ENCODE results near the gene IPO11.

The IPO11 gene

DNA sequence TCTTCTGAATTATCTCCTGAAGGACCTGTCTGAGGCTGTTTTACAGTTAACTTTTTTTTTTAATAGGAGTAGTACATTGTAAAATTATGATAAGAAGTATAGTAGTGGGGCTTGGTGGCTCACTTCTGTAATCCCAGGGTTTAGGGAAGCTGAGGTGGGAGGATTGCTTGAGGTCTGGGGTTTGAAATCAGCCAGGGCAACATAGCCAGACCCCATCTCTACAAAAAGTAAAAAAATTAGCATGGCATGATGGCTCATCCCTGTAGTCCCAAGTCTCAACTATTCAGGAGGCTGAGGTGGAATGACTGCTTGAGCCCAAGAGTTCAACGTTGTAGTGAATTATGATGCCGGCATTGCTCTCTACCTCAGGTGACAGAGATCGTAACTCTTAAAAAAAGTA lies 7.0 kb downstream of the IPO11 start:
- H3K4me2 ChIP-seq (ENCODE audit: low read length): no peak overlapping the region
- TF ChIP-seq EZH2 (IDR thresholded peaks at IDR 0.05; ENCODE audit: borderline replicate concordance, low read length): no peak
- TF ChIP-seq, protein P1, sequence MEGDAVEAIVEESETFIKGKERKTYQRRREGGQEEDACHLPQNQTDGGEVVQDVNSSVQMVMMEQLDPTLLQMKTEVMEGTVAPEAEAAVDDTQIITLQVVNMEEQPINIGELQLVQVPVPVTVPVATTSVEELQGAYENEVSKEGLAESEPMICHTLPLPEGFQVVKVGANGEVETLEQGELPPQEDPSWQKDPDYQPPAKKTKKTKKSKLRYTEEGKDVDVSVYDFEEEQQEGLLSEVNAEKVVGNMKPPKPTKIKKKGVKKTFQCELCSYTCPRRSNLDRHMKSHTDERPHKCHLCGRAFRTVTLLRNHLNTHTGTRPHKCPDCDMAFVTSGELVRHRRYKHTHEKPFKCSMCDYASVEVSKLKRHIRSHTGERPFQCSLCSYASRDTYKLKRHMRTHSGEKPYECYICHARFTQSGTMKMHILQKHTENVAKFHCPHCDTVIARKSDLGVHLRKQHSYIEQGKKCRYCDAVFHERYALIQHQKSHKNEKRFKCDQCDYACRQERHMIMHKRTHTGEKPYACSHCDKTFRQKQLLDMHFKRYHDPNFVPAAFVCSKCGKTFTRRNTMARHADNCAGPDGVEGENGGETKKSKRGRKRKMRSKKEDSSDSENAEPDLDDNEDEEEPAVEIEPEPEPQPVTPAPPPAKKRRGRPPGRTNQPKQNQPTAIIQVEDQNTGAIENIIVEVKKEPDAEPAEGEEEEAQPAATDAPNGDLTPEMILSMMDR (IDR thresholded peaks at IDR 0.05; ENCODE audit: low read length): no peak
- H4K20me1 ChIP-seq (ENCODE audit: insufficient read depth, low read length): peaks cover 2% of the 10 kb centered on the region; the same call in 1 of the 2 replicates
- H3K4me1 ChIP-seq (ENCODE audit: insufficient read depth, low read length, severe bottlenecking): peaks cover 3% of the 10 kb centered on the region
- no peak overlapping the region for H3K27ac ChIP-seq (ENCODE audit: low read depth, low read length, poor library complexity, severe bottlenecking)
- no peaks in the 10 kb centered on the region for H3K36me3 ChIP-seq (ENCODE audit: insufficient read depth, low read length)
- no peaks in the 10 kb centered on the region for H3K9me3 ChIP-seq (ENCODE audit: low read length)
- peaks cover 75% of the 10 kb centered on the region for H3K79me2 ChIP-seq (ENCODE audit: insufficient read depth, low read length)
- H2AFZ ChIP-seq (ENCODE audit: low read length): no peak overlapping the region
- H3K27me3 ChIP-seq (ENCODE audit: insufficient read depth, low read length): no peaks in the 10 kb centered on the region
- H3K9me2 ChIP-seq (ENCODE audit: low read depth, low read length): no peaks in the 10 kb centered on the region
- no peaks in the 10 kb centered on the region for H3F3A ChIP-seq (ENCODE audit: insufficient read depth, low read length)
- no peak overlapping the region for H3K4me3 ChIP-seq (ENCODE audit: low read depth, low read length, poor library complexity, severe bottlenecking)
- no peak overlapping the region for H3K9ac ChIP-seq (ENCODE audit: low read length)

DNA sequence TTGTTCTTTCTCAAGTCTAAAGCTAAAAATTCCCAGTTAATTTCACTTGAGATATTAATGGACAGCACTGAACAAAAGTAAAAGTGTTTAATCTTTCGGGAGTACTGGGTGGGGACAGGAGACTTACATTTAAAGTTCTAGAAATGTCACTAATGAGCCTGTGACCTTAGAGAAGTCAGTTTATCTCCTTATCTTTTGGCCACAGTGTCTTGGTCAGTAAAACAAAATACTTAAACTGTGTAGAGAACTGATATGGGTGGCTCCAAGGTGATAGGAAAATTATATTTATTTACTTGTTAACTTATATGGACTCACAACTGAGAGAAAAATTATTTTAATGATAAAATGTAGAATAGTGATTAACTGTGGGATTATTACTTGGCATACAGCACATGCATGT lies 8.9 kb downstream of the IPO11 start:
- Histone ChIP-seq H3K36me3 (ENCODE audit: insufficient read depth, low read length) (no peaks in the 10 kb centered on the region), H3K9me3 (ENCODE audit: low read length) (no peaks in the 10 kb centered on the region), H4K20me1 (ENCODE audit: insufficient read depth, low read length) (peaks cover 2% of the 10 kb centered on the region; the same call in 1 of the 2 replicates), H3K4me2 (ENCODE audit: low read length) (no peak overlapping the region), H3K27me3 (ENCODE audit: insufficient read depth, low read length) (no peaks in the 10 kb centered on the region), H3F3A (ENCODE audit: insufficient read depth, low read length) (no peaks in the 10 kb centered on the region), H3K4me3 (ENCODE audit: low read depth, low read length, poor library complexity, severe bottlenecking) (no peak overlapping the region), H3K27ac (ENCODE audit: low read depth, low read length, poor library complexity, severe bottlenecking) (no peak overlapping the region), H3K4me1 (ENCODE audit: insufficient read depth, low read length, severe bottlenecking) (no peaks in the 10 kb centered on the region), H2AFZ (ENCODE audit: low read length) (no peak overlapping the region), H3K79me2 (ENCODE audit: insufficient read depth, low read length) (peaks cover 74% of the 10 kb centered on the region), H3K9me2 (ENCODE audit: low read depth, low read length) (no peaks in the 10 kb centered on the region), H3K9ac (ENCODE audit: low read length) (no peak overlapping the region)
- TF ChIP-seq, protein P1 (IDR thresholded peaks at IDR 0.05; ENCODE audit: low read length): no peak
- TF ChIP-seq EZH2 (IDR thresholded peaks at IDR 0.05; ENCODE audit: borderline replicate concordance, low read length): no peak

DNA sequence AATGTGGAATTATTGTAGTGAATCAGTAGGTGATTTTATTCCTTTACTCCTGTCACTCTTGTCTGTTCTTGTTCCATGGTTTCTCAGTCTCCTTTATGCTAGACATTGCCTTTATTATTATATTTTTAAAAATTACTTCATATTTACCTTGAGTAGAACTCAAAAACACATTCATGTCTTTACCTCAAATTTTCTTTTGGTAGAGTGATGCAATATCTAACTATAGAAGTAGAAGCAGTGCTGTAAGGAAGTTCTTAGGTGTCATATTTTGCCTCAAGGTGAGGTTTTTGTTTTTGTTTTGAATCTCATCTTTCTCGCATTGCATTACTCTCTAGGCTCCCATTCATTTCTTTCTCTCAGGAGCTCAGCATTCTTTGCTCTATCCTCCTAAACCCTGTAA lies 12.2 kb downstream of the IPO11 start:
- TF ChIP-seq, protein P1 (IDR thresholded peaks at IDR 0.05; ENCODE audit: low read length): no peak
- TF ChIP-seq EZH2 (IDR thresholded peaks at IDR 0.05; ENCODE audit: borderline replicate concordance, low read length): no peak
- no peak overlapping the region for H3K4me3 ChIP-seq (ENCODE audit: low read depth, low read length, poor library complexity, severe bottlenecking)
- peaks cover 2% of the 10 kb centered on the region; the same call in 1 of the 2 replicates for H4K20me1 ChIP-seq (ENCODE audit: insufficient read depth, low read length)
- H3K9me2 ChIP-seq (ENCODE audit: low read depth, low read length): no peaks in the 10 kb centered on the region
- H3K27me3 ChIP-seq (ENCODE audit: insufficient read depth, low read length): no peaks in the 10 kb centered on the region
- H3K36me3 ChIP-seq (ENCODE audit: insufficient read depth, low read length): no peaks in the 10 kb centered on the region
- H3F3A ChIP-seq (ENCODE audit: insufficient read depth, low read length): no peaks in the 10 kb centered on the region
- peaks cover 52% of the 10 kb centered on the region for H3K79me2 ChIP-seq (ENCODE audit: insufficient read depth, low read length)
- no peaks in the 10 kb centered on the region for H3K4me1 ChIP-seq (ENCODE audit: insufficient read depth, low read length, severe bottlenecking)
- H3K9ac ChIP-seq (ENCODE audit: low read length): no peak overlapping the region
- H3K9me3 ChIP-seq (ENCODE audit: low read length): no peaks in the 10 kb centered on the region
- H2AFZ ChIP-seq (ENCODE audit: low read length): no peak overlapping the region
- no peak overlapping the region for H3K27ac ChIP-seq (ENCODE audit: low read depth, low read length, poor library complexity, severe bottlenecking)
- no peak overlapping the region for H3K4me2 ChIP-seq (ENCODE audit: low read length)

Data from OCI-LY1 (cell line).